IPS-15b (cell line): ENCODE results near the gene NUDT3.
"Not testable (repeated sequence)": the region's sequence is repeated elsewhere in the genome, so short reads cannot be mapped to it uniquely, and the experiment has no call there.

ENCODE experiments used
- H3K27me3 ChIP-seq: one replicate; pipeline ENCODE4 v1.6.1; 2013; ENCODE audit warnings: low read length; ENCODE audit not compliant: control insufficient read depth, insufficient read depth
- H3K36me3 ChIP-seq: one replicate; pipeline ENCODE4 v1.6.1; 2013; ENCODE audit warnings: low read length; ENCODE audit not compliant: control insufficient read depth, insufficient read depth
- H3K4me1 ChIP-seq: one replicate; pipeline ENCODE4 v1.6.1; 2013; ENCODE audit warnings: mild to moderate bottlenecking, low read length; ENCODE audit not compliant: control insufficient read depth, insufficient read depth
- H3K4me3 ChIP-seq: one replicate; pipeline ENCODE4 v1.5.1; 2013; ENCODE audit warnings: low read depth, low read length
- H3K9ac ChIP-seq: one replicate; pipeline ENCODE4 v1.6.1; 2013; ENCODE audit warnings: low read depth, mild to moderate bottlenecking, low read length
- H3K9me3 ChIP-seq: one replicate; pipeline ENCODE4 v1.6.1; 2013; ENCODE audit warnings: mild to moderate bottlenecking, low read length; ENCODE audit not compliant: control insufficient read depth, insufficient read depth

Gene NUDT3

GRCh38 chr6:34362176-34362575 is 30.3 kb downstream of the NUDT3 start:
- H3K4me1 ChIP-seq, result peaks cover 8% of the 10 kb centered on the region
- no peaks in the 10 kb centered on the region for H3K9me3 ChIP-seq
- no peak overlapping the region for H3K9ac ChIP-seq
- no peaks in the 10 kb centered on the region for H3K36me3 ChIP-seq
- no peak overlapping the region for H3K4me3 ChIP-seq
- no peaks in the 10 kb centered on the region for H3K27me3 ChIP-seq

GRCh38 chr6:34360556-34360955 is 31.9 kb downstream of the NUDT3 start:
- H3K4me1 ChIP-seq, result peaks cover 8% of the 10 kb centered on the region
- H3K9ac ChIP-seq, result no peak overlapping the region
- H3K27me3 ChIP-seq, result no peaks in the 10 kb centered on the region
- H3K4me3 ChIP-seq, result no peak overlapping the region
- no peaks in the 10 kb centered on the region for H3K9me3 ChIP-seq
- no peaks in the 10 kb centered on the region for H3K36me3 ChIP-seq

GRCh38 chr6:34359418-34360158 is 32.9 kb downstream of the NUDT3 start:
- Histone ChIP-seq H3K9ac (no peak overlapping the region), H3K4me3 (no peak overlapping the region), H3K9me3 (no peaks in the 10 kb centered on the region), H3K27me3 (no peaks in the 10 kb centered on the region), H3K36me3 (no peaks in the 10 kb centered on the region), H3K4me1 (peaks cover 8% of the 10 kb centered on the region)

GRCh38 chr6:34358389-34358905 is 34.0 kb downstream of the NUDT3 start:
- H3K4me1 ChIP-seq, result peaks cover 8% of the 10 kb centered on the region

GRCh38 chr6:34357937-34358336 is 34.5 kb downstream of the NUDT3 start:
- no peak overlapping the region for H3K9ac ChIP-seq
- H3K27me3 ChIP-seq, result no peaks in the 10 kb centered on the region
- H3K4me1 ChIP-seq, result peaks cover 3% of the 10 kb centered on the region
- H3K4me3 ChIP-seq, result no peak overlapping the region
- H3K36me3 ChIP-seq, result no peaks in the 10 kb centered on the region
- H3K9me3 ChIP-seq, result no peaks in the 10 kb centered on the region

More at GRCh38 chr6:34358389-34358905, 34.0 kb downstream of the NUDT3 start:
- H3K36me3 ChIP-seq, result no peaks in the 10 kb centered on the region
- H3K9ac ChIP-seq, result no peak overlapping the region
- H3K4me3 ChIP-seq, result no peak overlapping the region
- H3K9me3 ChIP-seq, result no peaks in the 10 kb centered on the region
- H3K27me3 ChIP-seq, result no peaks in the 10 kb centered on the region

GRCh38 chr6:34355889-34356288 is 36.6 kb downstream of the NUDT3 start:
- H3K9me3 ChIP-seq, result no peaks in the 10 kb centered on the region

GRCh38 chr6:34354230-34354629 is 38.2 kb downstream of the NUDT3 start:
- not testable (repeated sequence) for H3K9me3 ChIP-seq, H3K4me1 ChIP-seq, H3K4me3 ChIP-seq, H3K27me3 ChIP-seq, H3K9ac ChIP-seq, H3K36me3 ChIP-seq

More at GRCh38 chr6:34355889-34356288, 36.6 kb downstream of the NUDT3 start:
- H3K36me3 ChIP-seq, result no peaks in the 10 kb centered on the region
- H3K27me3 ChIP-seq, result no peaks in the 10 kb centered on the region
- no peak overlapping the region for H3K4me3 ChIP-seq
- H3K9ac ChIP-seq, result no peak overlapping the region
- no peaks in the 10 kb centered on the region for H3K4me1 ChIP-seq

- not testable (repeated sequence) for H3K27me3 ChIP-seq, H3K4me3 ChIP-seq, H3K9ac ChIP-seq, H3K36me3 ChIP-seq, H3K4me1 ChIP-seq, H3K9me3 ChIP-seq
Measured at GRCh38 chr6:34353530-34353929, 38.9 kb downstream of the NUDT3 start.

GRCh38 chr6:34352305-34352937 is 40.0 kb downstream of the NUDT3 start:
- Histone ChIP-seq H3K27me3 (no peaks in the 10 kb centered on the region), H3K4me1 (no peaks in the 10 kb centered on the region), H3K36me3 (no peaks in the 10 kb centered on the region), H3K4me3 (no peak overlapping the region), H3K9me3 (no peaks in the 10 kb centered on the region), H3K9ac (no peak overlapping the region)

- H3K9ac ChIP-seq, result no peak overlapping the region
- no peaks in the 10 kb centered on the region for H3K4me1 ChIP-seq
- no peaks in the 10 kb centered on the region for H3K36me3 ChIP-seq
- no peak overlapping the region for H3K4me3 ChIP-seq
- no peaks in the 10 kb centered on the region for H3K27me3 ChIP-seq
- no peaks in the 10 kb centered on the region for H3K9me3 ChIP-seq
Measured at GRCh38 chr6:34350934-34351217, 41.6 kb downstream of the NUDT3 start.

- Histone ChIP-seq H3K27me3 (no peaks in the 10 kb centered on the region), H3K4me1 (no peaks in the 10 kb centered on the region), H3K9me3 (no peaks in the 10 kb centered on the region), H3K36me3 (no peaks in the 10 kb centered on the region), H3K4me3 (no peak overlapping the region), H3K9ac (no peak overlapping the region)
Measured at GRCh38 chr6:34350137-34350933, 42.1 kb downstream of the NUDT3 start.
